Measurements from ENCODE around the gene ADAM15. TPM values are rescaled to one million over a fixed set of nuclear protein-coding genes. Genes with fewer than 3 reads are reported as not detected.

The ADAM15 gene
- total RNA-seq, 1 experiment from 2014 or later, result 41.7 TPM

GRCh38 chr1:155068599-155068998 lies 17.5 kb downstream of the ADAM15 start:
- Histone ChIP-seq H3K4me3 (ENCODE audit: low read depth in 2 of 2, low read length in 2 of 2) (no peak overlapping the region), H3K27me3 (ENCODE audit: control insufficient read depth, insufficient read depth, low read length) (no peaks in the 10 kb centered on the region), H3K9me3 (ENCODE audit: control insufficient read depth, insufficient read depth, low read depth, low read length) (no peaks in the 10 kb centered on the region), H3K4me1 (ENCODE audit: control insufficient read depth, insufficient read depth, low read length) (peaks cover 23% of the 10 kb centered on the region), H3K36me3 (ENCODE audit: control insufficient read depth, insufficient read depth, low read length) (no peaks in the 10 kb centered on the region; the same call in 1 of the 2 replicates), H3K27ac (ENCODE audit: low read length) (no peak overlapping the region)
- no peak for DNase-seq (ENCODE audit: low read depth, low spot score)
- intact Hi-C loops (cut with micrococcal nuclease; ENCODE audit: unreplicated experiment), result no loop called here
- ATAC-seq, result no peak
- ChIA-PET CTCF (no interaction called here), POLR2A (no interaction called here)
- in situ Hi-C loops (cut with HindIII; ENCODE audit: low pct_unique_long_range_greater_than_20kb, low sequenced_read_pairs), result no loop called here
- TF ChIP-seq, protein P1, sequence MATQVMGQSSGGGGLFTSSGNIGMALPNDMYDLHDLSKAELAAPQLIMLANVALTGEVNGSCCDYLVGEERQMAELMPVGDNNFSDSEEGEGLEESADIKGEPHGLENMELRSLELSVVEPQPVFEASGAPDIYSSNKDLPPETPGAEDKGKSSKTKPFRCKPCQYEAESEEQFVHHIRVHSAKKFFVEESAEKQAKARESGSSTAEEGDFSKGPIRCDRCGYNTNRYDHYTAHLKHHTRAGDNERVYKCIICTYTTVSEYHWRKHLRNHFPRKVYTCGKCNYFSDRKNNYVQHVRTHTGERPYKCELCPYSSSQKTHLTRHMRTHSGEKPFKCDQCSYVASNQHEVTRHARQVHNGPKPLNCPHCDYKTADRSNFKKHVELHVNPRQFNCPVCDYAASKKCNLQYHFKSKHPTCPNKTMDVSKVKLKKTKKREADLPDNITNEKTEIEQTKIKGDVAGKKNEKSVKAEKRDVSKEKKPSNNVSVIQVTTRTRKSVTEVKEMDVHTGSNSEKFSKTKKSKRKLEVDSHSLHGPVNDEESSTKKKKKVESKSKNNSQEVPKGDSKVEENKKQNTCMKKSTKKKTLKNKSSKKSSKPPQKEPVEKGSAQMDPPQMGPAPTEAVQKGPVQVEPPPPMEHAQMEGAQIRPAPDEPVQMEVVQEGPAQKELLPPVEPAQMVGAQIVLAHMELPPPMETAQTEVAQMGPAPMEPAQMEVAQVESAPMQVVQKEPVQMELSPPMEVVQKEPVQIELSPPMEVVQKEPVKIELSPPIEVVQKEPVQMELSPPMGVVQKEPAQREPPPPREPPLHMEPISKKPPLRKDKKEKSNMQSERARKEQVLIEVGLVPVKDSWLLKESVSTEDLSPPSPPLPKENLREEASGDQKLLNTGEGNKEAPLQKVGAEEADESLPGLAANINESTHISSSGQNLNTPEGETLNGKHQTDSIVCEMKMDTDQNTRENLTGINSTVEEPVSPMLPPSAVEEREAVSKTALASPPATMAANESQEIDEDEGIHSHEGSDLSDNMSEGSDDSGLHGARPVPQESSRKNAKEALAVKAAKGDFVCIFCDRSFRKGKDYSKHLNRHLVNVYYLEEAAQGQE (IDR thresholded peaks at IDR 0.05; ENCODE audit: insufficient read depth in 1 of 2, low read depth in 2 of 2, low read length in 1 of 2), result no peak
- TF ChIP-seq TCF7L2 (IDR thresholded peaks at IDR 0.05; ENCODE audit: low read depth, low read length), result no peak
- no peak for TF ChIP-seq CTCF (IDR thresholded peaks at IDR 0.05)
- no peak for TF ChIP-seq POLR2AphosphoS5 (IDR thresholded peaks at IDR 0.05; ENCODE audit: low read depth, low read length)
- no peak for TF ChIP-seq SIN3A (IDR thresholded peaks at IDR 0.05; ENCODE audit: borderline replicate concordance, insufficient read depth, low read depth, low read length)
- BruUV-seq (replicated peaks), result no TSS peak

DNA sequence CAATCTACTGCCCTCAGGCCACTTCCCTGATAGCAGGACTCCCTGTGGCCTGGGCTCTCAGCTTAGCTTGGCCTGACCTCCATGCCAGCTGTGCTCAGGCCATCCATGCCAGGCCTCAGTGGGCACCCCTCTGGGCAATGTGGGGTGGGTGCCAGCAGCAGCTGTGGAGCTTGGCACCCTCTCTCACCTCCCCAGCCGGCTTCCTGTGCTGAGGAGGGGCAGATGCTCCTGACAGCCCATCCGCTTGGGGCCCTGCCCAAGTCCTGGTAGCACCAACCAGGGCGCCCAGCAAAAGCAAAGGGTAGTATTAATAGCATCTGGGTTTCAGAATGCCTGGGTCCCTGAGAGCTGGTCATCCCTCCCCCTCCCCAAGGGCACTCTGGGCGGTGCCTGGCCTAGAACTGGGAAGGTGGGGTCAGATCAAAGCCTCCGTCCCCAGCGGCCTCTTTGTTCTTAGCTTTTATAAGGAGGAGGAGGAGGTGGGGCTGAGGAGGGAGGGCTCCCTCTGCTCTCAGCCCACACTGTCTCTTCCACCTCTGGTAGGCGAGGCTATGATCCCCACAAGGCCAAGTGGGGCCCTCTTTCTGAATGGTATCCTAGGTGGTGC lies 18.5 kb downstream of the ADAM15 start:
- Histone ChIP-seq H3K27ac (ENCODE audit: low read length) (no peak overlapping the region), H3K27me3 (ENCODE audit: control insufficient read depth, insufficient read depth, low read length) (no peaks in the 10 kb centered on the region), H3K36me3 (ENCODE audit: control insufficient read depth, insufficient read depth, low read length) (no peaks in the 10 kb centered on the region), H3K4me1 (ENCODE audit: control insufficient read depth, insufficient read depth, low read length) (peaks cover 18% of the 10 kb centered on the region), H3K4me3 (ENCODE audit: low read depth in 2 of 2, low read length in 2 of 2) (no peak overlapping the region), H3K9me3 (ENCODE audit: control insufficient read depth, insufficient read depth, low read depth, low read length) (no peaks in the 10 kb centered on the region)
- no TSS peak for BruUV-seq (replicated peaks)
- intact Hi-C loops (cut with micrococcal nuclease; ENCODE audit: unreplicated experiment), result no loop called here
- in situ Hi-C loops (cut with HindIII; ENCODE audit: low pct_unique_long_range_greater_than_20kb, low sequenced_read_pairs), result no loop called here
- TF ChIP-seq POLR2AphosphoS5 (IDR thresholded peaks at IDR 0.05; ENCODE audit: low read depth, low read length) (no peak), CTCF (IDR thresholded peaks at IDR 0.05) (no peak), TCF7L2 (IDR thresholded peaks at IDR 0.05; ENCODE audit: low read depth, low read length) (peak; percentile 88), SIN3A (IDR thresholded peaks at IDR 0.05; ENCODE audit: borderline replicate concordance, insufficient read depth, low read depth, low read length) (no peak)
- TF ChIP-seq, protein P1 (IDR thresholded peaks at IDR 0.05; ENCODE audit: insufficient read depth in 1 of 2, low read depth in 2 of 2, low read length in 1 of 2), result no peak
- ChIA-PET CTCF (interaction anchor here (0.6 kb wide), 1 partner anchor 15 kb away, joined by 3 read pairs; no protein-coding TSS in a partner anchor), POLR2A (no interaction called here)
- DNase-seq (ENCODE audit: low read depth, low spot score), result no peak
- peak; percentile 23; the same call in 1 of the 2 replicates for ATAC-seq
